T1000 (cell line): ENCODE measurements around the gene DLGAP4.

Experiments
- DNase-seq: peaks from one replicate; lab custom pipeline; 2025; ENCODE audit warnings: mixed read lengths; lab: John Stamatoyannopoulos, UW

Gene DLGAP4, protein sequence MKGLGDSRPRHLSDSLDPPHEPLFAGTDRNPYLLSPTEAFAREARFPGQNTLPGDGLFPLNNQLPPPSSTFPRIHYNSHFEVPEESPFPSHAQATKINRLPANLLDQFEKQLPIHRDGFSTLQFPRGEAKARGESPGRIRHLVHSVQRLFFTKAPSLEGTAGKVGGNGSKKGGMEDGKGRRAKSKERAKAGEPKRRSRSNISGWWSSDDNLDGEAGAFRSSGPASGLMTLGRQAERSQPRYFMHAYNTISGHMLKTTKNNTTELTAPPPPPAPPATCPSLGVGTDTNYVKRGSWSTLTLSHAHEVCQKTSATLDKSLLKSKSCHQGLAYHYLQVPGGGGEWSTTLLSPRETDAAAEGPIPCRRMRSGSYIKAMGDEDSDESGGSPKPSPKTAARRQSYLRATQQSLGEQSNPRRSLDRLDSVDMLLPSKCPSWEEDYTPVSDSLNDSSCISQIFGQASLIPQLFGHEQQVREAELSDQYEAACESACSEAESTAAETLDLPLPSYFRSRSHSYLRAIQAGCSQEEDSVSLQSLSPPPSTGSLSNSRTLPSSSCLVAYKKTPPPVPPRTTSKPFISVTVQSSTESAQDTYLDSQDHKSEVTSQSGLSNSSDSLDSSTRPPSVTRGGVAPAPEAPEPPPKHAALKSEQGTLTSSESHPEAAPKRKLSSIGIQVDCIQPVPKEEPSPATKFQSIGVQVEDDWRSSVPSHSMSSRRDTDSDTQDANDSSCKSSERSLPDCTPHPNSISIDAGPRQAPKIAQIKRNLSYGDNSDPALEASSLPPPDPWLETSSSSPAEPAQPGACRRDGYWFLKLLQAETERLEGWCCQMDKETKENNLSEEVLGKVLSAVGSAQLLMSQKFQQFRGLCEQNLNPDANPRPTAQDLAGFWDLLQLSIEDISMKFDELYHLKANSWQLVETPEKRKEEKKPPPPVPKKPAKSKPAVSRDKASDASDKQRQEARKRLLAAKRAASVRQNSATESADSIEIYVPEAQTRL

DNA sequence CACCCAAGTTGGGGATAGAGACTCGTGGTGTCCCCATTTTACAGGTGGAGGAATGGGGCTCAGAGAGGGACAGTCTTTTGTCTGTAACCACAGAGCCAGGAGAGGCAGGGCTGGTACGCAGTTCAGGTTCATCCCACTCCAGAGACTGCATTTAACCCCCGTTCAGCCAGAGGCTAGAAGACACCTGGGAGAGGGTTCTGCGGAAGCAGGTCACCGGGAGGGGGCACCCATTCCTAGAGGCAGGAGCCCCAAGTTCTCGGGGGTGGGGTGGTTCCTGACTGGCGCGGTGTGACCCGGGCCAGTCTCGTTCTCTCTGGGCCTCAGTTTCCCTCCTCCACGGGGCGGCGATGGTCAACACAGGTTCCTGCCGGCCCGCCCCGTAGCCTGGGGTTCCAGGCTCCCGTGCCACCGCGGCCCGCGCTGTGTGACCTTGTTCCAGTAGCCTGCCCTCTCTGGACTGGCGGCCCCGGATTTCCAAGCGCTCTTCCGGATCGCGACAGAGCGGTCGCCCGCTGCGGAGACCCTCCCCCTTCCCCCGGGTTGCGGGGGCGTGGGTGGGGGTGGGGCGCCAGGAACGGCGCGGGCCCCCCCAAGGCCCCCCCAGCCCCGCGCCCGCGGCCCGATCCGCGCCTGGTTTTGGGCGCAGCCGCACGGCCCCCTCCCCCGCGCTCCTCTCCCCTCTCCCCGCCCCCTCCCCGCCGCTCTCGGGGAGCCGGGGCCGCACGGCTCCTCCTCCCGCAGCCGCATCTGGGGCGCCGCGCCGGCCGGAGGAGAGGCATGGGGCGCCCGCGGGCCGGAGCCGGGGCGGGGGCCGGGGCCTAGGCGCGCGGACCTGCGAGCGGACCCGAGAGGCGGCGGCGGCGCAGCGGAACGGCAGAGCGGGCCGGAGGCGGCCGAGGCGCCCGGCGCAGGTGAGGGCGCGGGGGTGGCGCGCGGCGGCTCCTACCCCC, at the start of gene DLGAP4:
Gene DLGAP4 (plus strand): TSS at position 738 of the 950 bp plus-strand sequence. CDS start 125,379 bp downstream, outside the sequence.
- no peak for DNase-seq

DNA sequence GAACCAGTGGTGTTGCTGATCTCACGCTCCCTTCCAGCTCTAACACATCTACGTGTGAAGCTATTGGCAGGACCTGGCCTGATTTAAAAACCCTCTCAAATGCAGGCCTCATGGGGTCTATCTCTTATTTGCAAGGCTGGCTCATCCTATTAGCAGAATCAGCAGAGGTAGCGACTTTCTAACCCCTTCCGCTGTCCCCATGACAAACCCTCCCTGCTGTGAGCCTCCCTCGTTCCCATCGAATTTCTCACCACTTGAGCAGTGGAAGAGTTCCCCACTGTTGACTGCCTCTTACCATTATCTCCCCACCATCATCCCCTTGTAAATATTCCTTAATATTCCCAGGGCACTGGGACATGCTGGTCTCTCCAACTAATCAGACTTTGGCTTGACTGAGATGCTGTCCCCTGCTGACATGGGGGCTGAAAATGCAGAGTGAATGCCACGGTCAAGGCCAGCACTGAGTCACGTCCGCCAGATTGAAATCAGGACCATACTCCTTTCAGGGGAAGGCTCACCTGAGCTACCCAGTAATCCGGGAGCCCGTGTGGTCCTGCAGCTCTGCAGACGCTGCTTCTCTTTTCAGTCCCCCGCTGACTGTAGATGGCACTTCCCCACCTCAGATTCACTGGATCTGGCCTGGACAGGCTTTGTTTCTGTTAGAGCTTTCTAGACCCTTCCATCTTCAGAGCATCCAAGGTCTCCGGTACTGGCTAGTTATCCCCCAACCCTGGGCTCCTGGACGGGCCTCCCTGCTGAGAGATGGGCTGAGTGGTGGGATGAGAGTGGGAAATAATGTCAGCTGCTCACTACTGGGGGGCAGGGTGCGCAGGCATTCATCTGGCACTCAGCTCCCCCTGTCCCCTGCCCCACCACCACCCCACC, 46.7 kb upstream of the DLGAP4 start:
- no peak for DNase-seq

DNA sequence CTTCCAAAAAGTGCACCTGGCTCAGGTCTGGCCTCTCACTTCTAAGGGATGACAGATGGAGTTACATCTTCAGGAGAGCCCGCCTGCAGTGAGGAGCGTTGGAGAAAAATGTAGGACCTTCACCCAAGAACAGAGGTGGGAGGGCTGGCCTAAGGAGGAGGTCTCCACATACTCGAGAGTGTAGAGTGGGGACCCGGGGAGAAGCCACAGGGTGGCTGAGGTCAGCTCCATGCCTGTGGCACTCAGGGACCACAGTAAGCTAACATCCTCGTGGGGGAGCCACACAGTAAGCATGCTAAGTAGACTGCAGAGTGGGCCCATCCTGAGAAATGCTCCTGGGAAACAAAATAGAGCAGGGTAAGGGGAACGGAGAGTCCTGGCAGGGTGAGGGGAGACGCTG, 45.8 kb upstream of the DLGAP4 start:
- DNase-seq, result no peak

DNA sequence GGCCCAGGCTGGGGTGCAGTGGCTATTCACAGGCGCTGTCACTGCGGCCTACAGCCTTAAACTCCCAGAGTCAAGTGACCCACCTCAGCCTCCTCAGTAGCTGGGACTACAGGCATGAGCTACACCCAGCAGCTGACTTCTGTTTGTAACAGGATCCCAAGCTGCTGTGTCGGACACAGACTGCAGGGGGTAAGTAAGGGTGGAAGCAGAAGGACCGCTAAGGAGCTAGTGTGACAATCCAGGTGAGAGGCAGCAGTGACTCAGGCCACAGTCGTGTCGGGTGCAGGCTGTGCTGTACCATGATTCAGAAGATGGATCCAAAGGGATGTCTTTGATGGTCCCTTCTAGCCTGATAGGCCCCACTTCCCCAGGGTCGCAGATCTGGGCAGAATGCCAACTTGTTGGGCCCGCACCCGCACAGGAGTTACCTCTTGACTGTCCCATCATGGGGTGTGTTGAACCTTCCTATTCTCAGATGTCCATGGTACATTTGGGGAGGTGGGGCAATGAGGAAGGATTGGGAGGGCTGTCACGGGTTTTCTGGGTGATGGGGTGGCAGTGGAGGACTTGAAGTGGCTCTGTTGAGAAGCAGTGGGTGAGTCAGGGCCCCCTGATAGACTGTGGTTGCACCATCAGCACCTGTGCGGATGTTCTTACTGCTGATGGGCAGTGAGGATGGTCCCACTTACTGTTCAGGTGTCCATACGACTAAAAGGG, 44.6 kb upstream of the DLGAP4 start:
- no peak for DNase-seq

DNA sequence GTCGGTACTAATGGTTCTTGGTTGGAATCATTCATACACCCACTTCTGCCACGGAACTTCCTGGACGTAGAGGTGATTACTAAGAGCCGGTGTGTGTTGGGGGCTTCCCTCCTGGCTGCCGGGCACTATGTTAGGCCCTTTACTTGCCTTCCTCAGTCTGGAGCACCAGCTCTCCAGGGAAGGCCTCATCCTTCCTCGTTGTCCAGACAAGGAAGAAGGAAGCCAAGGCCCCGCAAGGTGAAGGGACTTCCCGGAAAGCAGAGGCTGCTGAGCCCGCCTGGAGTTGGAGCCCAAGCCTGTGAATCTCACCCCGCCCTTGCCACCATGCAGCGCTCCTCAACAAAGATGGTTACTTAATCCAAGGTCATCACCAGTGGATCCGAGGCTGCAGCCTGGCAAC, 43.7 kb upstream of the DLGAP4 start:
- no peak for DNase-seq

DNA sequence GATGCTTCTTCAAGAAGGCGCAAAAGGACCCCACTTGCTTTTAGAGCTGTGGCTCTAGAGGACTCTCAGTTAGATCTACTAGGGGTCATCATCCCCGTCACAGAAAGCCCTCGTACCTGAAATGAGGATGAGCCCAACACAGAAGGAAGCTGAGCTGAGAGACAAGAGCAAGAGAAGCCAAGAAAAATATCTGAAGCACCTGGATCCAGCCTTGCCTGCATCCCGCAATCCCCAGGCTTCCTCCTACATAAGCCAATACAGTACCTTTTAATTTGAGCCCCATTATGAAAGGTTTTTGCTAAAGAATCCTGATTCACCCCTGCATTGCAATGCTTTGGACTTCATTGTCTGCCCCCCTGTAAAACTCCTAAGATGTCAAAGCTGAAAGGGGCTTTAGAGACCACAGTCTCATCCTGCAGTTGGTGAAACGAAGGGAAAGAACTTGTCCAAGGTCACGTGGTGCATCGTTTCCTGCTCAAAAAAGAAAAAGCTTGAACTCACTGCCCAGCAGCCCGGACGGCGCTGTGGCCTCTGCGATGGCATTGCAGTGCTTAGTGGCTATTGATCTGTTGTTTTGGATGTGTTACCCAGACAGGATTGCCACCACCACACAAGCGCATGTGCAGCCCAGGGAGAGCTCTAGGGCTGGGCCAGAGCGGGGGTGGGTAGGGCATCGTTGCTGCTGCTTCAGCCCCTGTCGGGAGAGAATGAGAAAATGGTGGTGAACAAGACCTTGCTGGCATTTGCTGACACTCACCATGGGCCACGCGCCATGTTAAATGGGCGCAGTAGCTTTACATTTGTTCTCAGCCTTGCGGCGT, 41.5 kb upstream of the DLGAP4 start:
- no peak for DNase-seq

DNA sequence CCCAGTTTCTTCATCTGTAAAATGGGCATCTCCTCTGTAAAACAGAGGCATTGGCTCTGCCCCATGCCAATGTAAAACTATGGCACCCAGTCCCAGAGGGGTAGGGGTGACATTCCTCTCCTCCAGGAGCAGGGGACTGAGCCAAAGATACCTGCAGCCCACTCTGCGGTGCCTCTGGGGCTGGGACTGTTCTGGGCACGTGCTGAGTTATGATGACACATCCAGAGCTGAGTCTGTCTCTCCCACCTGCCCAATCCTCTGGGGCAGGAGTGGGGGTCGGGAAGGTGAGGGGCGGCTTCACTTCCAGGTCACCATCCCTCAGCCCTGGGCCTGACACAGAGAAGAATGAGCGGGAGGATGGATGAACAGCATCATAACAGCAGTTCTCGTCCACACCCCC, 40.0 kb upstream of the DLGAP4 start:
- DNase-seq, result no peak

DNA sequence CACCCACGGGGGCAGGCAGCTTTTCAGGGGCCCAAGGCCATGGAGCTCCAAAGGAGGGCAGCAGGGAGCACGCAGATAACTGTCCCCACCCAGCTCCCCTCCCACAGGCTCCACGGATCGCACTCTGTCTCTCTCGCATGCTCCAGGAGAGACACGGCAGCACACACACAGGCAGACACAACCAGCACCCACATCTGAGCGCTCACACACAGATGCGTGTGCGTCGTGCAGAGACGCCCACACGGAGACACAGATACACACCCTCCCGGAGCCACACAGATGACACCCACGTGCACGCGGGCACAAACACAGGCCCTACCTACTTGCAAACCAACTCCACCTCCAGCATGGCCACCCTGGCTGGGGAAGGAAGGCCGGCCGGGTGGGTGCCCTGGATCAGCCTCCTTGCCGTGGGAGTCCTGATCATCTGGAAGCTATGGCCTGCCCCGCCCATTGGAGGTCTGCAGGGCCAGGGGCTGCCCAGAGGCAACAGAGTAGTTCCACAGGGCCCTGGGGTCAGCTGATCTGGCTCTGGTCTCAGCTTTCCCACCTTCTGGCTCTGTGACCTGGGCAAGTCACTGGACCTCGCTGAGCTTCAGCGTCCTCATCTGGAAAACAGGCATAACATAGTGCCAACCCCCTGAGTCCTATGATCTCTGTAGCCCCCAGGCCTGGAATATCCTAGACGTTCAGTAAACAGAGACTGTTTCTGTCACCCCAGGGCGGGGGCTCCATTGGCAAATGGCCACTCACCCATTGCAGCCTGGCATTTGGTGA, 38.3 kb upstream of the DLGAP4 start:
- DNase-seq, result no peak

DNA sequence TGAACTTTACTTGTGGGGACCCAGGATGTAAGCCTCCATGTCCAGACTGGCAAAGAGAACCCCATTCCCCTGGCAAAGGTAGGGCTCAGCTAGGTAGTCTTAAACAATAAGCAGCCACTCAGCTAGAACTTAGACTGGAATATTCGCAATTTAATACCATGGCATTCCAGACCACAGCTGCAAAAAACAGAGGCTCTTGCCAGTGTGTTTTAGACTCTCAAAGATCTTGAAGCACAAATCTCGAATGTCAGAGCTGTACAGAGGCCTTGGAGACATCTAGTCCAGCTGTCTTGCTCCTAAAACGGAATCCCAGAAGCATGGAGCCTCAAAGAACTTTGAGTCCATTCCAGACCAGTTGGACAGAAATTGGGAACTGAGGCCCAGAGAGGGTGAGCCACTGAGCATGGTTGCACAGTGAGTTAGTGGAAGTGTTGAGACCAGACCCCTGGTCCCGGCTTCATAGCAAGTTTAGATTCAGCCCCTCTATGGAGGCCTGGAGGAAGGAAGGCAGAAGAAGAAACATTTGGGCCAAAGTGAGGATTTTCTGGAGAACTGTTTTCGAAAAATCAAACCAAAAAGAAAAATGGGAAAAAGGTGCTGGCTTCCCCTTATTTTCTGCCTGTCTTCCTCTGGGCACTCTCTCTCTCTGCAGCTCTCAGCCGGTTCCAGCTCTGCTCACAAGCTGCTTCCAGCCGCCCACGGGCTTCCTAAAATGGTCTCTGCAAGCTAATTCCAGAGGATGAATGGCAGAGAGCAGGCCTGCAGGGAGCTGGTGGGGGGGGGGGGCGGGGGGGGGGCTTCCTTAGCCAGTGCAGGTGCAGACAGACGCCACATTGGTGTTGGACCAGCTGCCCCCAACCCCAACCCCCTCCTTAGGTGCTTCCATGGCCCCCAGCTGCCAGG, 37.4 kb upstream of the DLGAP4 start:
- no peak for DNase-seq

DNA sequence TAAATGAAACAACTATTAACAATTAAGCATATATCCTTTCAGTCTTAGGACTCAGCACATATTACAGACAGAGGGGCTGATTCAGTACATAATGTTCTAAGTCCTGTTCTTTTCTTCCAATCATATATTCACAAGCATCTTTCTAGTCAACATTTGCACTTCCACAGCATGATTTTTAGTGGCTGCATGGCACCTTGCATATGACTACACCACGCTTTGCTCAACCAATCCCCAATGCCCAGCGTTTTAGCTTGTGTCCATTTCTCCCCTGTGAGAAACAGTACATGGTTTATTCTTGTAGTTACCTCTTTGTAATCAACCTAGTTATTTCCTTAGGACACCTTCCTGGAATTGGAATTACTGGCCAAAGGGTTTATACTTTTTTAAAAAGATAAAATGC, 36.6 kb upstream of the DLGAP4 start:
- no peak for DNase-seq

DNA sequence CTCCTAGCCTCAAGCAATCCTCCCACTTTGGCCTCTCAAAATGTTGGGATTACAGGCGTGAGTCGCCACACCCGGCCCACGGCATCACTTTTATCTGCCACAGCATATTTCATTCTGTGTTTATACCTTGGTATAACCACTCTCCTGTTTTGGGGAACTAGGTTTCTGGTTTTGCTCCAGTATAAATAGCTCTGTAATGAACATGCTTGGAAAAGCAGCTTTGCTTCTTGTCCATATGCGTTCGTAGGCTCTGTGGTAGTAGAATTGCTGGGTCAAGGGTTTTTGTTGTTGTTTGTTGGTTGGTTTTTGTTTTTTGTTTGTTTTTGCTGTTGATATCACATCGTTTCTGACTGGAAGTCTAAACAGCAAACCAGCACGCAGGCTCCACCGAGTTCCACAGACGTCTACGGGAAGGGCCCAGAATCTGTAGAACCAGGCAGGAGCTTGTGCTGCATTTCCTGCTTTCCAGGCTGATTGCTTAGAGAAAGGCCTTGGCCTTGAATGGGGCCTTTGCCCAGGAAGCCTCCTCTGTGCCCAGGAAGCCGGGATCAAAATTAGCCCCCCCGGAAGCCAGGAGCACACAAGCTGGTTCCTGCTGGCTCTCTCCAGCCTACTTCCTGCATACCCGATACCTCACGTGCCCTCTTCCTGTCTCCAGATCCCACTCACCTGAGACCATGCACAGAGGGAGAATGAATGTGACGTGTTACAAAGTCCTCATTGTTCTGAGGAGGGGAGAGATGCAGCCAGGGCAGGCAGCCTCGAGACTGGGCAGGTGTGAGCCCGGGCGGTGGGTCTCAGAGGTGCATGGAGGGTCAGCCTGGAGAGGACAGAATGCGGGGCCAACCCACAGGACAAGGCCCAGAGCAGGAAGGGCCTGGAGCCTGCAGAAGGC, 35.1 kb upstream of the DLGAP4 start:
- no peak for DNase-seq

DNA sequence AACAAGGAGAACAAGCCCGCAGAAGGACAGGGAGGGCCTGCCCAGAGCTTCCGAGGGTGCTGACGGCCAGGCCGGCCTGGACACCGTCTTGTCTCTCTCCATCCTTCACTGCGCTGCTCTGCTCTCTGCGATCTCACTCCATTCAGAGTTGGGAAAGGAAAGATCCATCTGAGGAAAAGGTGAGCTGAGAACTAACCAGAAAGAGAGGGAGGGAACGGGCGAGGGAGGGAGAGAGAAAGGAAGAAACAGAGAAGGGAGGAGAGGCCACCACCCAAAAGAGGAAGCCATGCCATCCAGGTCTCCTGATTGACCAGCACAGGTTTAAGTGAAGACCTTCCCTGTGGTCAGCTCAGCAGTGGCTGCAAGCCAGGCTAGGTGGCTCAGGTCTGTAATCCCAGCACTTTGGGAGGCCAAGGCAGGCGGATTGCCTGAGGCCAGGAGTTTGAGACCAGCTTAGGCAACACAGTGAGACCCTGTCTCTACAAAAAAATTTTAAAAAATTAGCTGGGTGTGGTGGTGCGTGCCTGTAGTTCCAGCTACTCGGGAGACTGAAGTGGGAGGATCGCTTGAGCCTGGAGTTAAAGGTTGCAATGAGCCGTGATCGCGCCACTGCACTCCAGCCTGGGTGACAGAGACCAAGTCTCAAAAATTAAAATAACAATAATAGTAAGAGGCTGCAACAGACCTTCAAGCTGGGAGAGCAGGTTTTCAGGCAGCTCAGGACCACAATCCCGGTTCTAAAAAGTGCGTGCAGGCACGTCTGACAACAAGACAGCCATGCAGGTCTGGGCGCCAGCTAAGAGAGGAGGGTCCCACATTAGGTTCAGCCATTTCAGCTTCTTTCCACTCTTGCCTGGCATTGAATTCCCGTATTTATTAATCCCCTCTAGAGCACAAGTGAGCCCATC, 34.2 kb upstream of the DLGAP4 start:
- no peak for DNase-seq

DNA sequence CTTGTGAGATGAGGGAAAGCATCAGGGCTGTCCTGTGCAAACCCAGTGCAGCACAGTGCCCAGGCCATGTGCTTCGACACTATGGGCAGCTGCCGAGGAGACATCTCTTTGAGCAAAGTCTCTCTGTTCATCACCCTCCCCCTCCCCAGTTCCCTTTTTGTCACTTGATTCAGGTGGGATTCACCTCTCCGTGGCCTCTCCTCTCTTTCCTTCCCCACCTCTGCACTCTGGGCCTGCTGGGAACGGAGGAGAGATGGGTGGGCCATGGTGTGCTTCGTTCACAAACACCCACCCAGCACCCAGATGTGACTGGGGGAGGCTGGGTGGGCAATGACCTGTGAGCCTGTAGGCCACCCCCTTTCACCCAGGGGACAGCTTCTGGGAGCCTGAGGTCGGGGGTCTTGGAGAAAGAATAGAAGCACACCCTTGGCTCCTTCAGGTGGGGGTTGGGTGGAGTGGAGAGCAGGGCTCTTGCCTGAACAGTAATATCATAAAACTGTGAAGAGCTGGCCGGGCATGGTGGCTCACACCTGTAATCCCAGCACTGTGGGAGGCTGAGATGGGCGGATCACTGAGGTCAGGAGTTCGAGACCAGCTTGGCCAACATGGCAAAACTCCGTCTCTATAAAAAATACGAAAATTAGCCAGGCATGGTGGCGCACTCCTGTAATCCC, 33.5 kb upstream of the DLGAP4 start:
- DNase-seq, result no peak

DNA sequence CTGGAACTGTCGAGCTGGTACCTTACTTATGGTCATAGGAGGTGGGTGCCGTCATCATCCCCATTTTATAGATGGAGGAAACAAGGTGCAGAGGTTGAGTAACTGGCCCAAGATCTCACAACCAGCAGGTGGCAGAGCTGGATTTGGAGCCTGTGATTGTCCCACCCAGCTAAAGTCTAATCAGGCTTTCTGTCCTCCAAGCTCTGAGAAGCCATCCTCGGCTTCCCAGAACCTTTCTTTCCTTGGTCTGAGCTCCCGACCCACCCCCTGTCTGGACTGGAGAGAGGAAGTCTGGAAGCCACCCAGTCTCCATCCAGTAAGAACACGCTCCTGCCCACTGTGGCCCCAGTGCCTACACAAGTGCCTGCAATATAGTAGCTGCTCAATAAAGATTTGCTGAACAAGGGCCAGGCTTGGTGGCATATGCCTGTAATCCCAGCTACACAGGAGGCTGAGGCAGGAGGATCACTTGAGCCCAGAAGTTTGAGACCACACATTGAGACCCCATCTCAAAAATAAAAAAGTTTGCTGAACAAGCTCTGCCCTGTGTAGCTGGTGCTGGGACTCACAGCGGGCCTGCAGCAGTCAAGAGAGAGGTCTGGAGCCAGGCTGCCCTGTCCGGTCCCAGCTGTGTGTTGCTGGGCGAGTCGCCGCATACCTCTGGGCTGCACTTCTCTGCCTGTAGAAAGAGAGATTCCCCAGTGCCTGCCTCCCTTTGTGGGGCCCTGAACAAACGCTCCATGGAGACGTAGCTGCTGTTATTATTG, 32.5 kb upstream of the DLGAP4 start:
- no peak for DNase-seq
